Esophagus muscularis mucosa (tissue), 4 donors: ENCODE results near the gene C1GALT1. TPM values are rescaled to one million over a fixed set of nuclear protein-coding genes. Genes with fewer than 3 reads are reported as not detected.

Experiments used
- DNase-seq: peaks from one replicate; pipeline ENCODE4 v3.0.0-alpha.2; 2017; ENCODE audit errors: extremely low spot score
- H3K27ac ChIP-seq, 4 donors: fragments of 200-600 bp; sonication (generic); replicated peaks in 1 of 4; 1 replicate in 3 of 4; 2 replicates in 1 of 4; pipeline ENCODE4 v1.5.1; 2016 to 2019; ENCODE audit warnings: mild to moderate bottlenecking in 1 of 4
- H3K27me3 ChIP-seq, 4 donors: fragments of 200-600 bp; sonication (generic); one replicate each; pipeline versions ENCODE4 v1.5.1 to v1.6.0; 2016 to 2019
- H3K36me3 ChIP-seq, 4 donors: fragments of 200-600 bp; sonication (generic); one replicate each; pipeline ENCODE4 v1.5.1; 2016 to 2019
- H3K4me1 ChIP-seq, 4 donors: fragments of 200-600 bp; sonication (generic); one replicate each; pipeline ENCODE4 v1.5.1; 2016 to 2019
- H3K4me3 ChIP-seq, 4 donors: fragments of 200-600 bp; sonication (generic); 1 replicate in 2 of 4; 2 replicates in 2 of 4; pipeline ENCODE4 v1.5.1; 2016 to 2019; ENCODE audit warnings: mild to moderate bottlenecking in 4 of 4, moderate library complexity in 1 of 4
- H3K9me3 ChIP-seq, 4 donors: fragments of 200-600 bp; sonication (generic); 1 replicate in 3 of 4; 2 replicates in 1 of 4; pipeline ENCODE4 v1.5.1; 2016 to 2019
- EP300 ChIP-seq: sonication (generic); formaldehyde crosslinking; IDR thresholded peaks from one replicate; pipeline ENCODE4 v1.6.1; 2017; ENCODE audit warnings: antibody characterized with exemption
- POLR2A ChIP-seq: fragments of 450-650 bp; IDR thresholded peaks from one replicate; pipeline ENCODE4 v1.6.1; 2017; ENCODE audit warnings: antibody characterized with exemption, moderate library complexity, mild to moderate bottlenecking, low read depth
- POLR2AphosphoS5 ChIP-seq, 2 donors: sonication (generic); formaldehyde crosslinking; IDR thresholded peaks; one replicate each; pipeline ENCODE4 v1.6.1; 2017; ENCODE audit warnings: antibody characterized with exemption in 2 of 2
- WGBS: methylation state at CpG from one replicate; pipeline ENCODE4 v1.1.5; 2018; 5-methylcytosine and 5-hydroxymethylcytosine counted together
- intact Hi-C: fragments of 100-400 bp; cut with DNase I; formaldehyde crosslinking; loops from one replicate; pipeline ENCODE4 v1.15.1; 2023
- total RNA-seq, 4 donors: library from RNA; depleted of rRNA; stranded (reverse); fragments of >200 nt; gene quantifications; one replicate each; pipeline versions ENCODE4 v1.1.0 to v1.2.1, GENCODE V29; 2016
- TF ChIP-seq, protein P1 (sequence below), 3 experiments: fragments of 200-600 bp in 2 of 3; fragments of 450-650 bp in 1 of 3; sonication (generic) in 2 of 3; IDR thresholded peaks; one replicate each; pipeline ENCODE4 v1.5.1; 2017 to 2019; ENCODE audit warnings: antibody characterized with exemption in 3 of 3, mild to moderate bottlenecking in 2 of 3, moderate library complexity in 1 of 3

Gene C1GALT1
- total RNA-seq, 4 donors from 2014 or later: 6.7 to 13.8 (median 11.4) TPM

DNA sequence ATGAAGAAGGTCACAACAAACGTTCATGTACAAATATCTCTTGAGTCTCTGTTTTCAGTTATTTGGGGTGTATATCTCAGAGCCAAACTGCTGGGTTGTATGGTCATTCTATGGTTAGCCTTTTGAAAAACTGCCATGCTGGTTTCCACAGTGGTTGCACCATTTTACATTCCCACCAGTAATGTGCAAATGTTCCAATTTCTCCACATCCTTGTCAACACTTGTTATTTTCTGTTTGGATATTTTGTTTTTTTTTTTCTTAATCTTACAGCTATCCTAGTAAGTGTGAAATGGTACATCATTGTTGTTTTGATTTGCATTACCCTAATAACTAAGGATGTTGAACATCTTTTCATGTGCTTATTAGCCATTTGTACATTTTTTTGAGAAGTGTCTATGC, 13.0 kb upstream of the C1GALT1 start:
- no peak overlapping the region for H3K27ac ChIP-seq
- no peaks in the 10 kb centered on the region for H3K27me3 ChIP-seq
- no peak for DNase-seq
- 83% methylated on average over 1 of the region's 1 CpG for WGBS
- intact Hi-C loops: no loop called here
- no peaks in the 10 kb centered on the region for H3K36me3 ChIP-seq
- TF ChIP-seq, protein P1, sequence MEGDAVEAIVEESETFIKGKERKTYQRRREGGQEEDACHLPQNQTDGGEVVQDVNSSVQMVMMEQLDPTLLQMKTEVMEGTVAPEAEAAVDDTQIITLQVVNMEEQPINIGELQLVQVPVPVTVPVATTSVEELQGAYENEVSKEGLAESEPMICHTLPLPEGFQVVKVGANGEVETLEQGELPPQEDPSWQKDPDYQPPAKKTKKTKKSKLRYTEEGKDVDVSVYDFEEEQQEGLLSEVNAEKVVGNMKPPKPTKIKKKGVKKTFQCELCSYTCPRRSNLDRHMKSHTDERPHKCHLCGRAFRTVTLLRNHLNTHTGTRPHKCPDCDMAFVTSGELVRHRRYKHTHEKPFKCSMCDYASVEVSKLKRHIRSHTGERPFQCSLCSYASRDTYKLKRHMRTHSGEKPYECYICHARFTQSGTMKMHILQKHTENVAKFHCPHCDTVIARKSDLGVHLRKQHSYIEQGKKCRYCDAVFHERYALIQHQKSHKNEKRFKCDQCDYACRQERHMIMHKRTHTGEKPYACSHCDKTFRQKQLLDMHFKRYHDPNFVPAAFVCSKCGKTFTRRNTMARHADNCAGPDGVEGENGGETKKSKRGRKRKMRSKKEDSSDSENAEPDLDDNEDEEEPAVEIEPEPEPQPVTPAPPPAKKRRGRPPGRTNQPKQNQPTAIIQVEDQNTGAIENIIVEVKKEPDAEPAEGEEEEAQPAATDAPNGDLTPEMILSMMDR (IDR thresholded peaks at IDR 0.05): no peak
- TF ChIP-seq EP300 (no peak), POLR2AphosphoS5 (IDR thresholded peaks at IDR 0.05) (no peak), POLR2A (no peak)
- no peaks in the 10 kb centered on the region for H3K4me1 ChIP-seq
- no peak overlapping the region for H3K4me3 ChIP-seq
- H3K9me3 ChIP-seq: peaks cover 0 to 5% (median 0%) of the 10 kb centered on the region in 4 donors

GRCh38 chr7:7173956-7174632, 8.2 kb upstream of the C1GALT1 start:
- WGBS: 84% methylated on average over 6 of the region's 6 CpGs

GRCh38 chr7:7175075-7175695, 7.2 kb upstream of the C1GALT1 start:
- no peak for DNase-seq
- no peaks in the 10 kb centered on the region for H3K27me3 ChIP-seq
- no peaks in the 10 kb centered on the region for H3K4me1 ChIP-seq
- H3K27ac ChIP-seq: no peak overlapping the region
- TF ChIP-seq POLR2A: no peak
- peaks cover 0 to 5% (median 0%) of the 10 kb centered on the region in 4 donors for H3K9me3 ChIP-seq
- no peaks in the 10 kb centered on the region for H3K36me3 ChIP-seq
- intact Hi-C loops: no loop called here
- 63% methylated on average over 2 of the region's 2 CpGs for WGBS
- no peak overlapping the region for H3K4me3 ChIP-seq

More at GRCh38 chr7:7173956-7174632, 8.2 kb upstream of the C1GALT1 start:
- peaks cover 0 to 5% (median 0%) of the 10 kb centered on the region in 4 donors for H3K9me3 ChIP-seq
- H3K4me1 ChIP-seq: no peaks in the 10 kb centered on the region
- no peak overlapping the region for H3K4me3 ChIP-seq
- H3K27me3 ChIP-seq: no peaks in the 10 kb centered on the region
- intact Hi-C loops: no loop called here
- TF ChIP-seq POLR2AphosphoS5 (IDR thresholded peaks at IDR 0.05) (no peak), POLR2A (no peak), EP300 (no peak)
- TF ChIP-seq, protein P1 (IDR thresholded peaks at IDR 0.05): no peak
- DNase-seq: no peak
- H3K27ac ChIP-seq: no peak overlapping the region
- no peaks in the 10 kb centered on the region for H3K36me3 ChIP-seq

GRCh38 chr7:7176406-7177043, 5.8 kb upstream of the C1GALT1 start:
- TF ChIP-seq POLR2A: no peak
- no peak for TF ChIP-seq EP300
- TF ChIP-seq, protein P1 (IDR thresholded peaks at IDR 0.05): no peak
- TF ChIP-seq POLR2AphosphoS5 (IDR thresholded peaks at IDR 0.05): no peak

GRCh38 chr7:7177044-7177517, 5.3 kb upstream of the C1GALT1 start:
- WGBS: 93% methylated on average over 1 of the region's 1 CpG
- Histone ChIP-seq H3K4me3 (no peak overlapping the region), H3K27ac (no peak overlapping the region), H3K27me3 (no peaks in the 10 kb centered on the region), H3K36me3 (no peaks in the 10 kb centered on the region), H3K4me1 (peaks cover 0 to 9% (median 7%) of the 10 kb centered on the region in 4 donors), H3K9me3 (peaks cover 0 to 2% (median 0%) of the 10 kb centered on the region in 4 donors)
- DNase-seq: no peak
- TF ChIP-seq POLR2AphosphoS5 (IDR thresholded peaks at IDR 0.05) (no peak), EP300 (no peak), POLR2A (no peak)
- TF ChIP-seq, protein P1 (IDR thresholded peaks at IDR 0.05): no peak
- intact Hi-C loops: no loop called here

More at GRCh38 chr7:7176406-7177043, 5.8 kb upstream of the C1GALT1 start:
- no peak for DNase-seq
- Histone ChIP-seq H3K4me1 (peaks cover 0 to 8% (median 6%) of the 10 kb centered on the region in 4 donors), H3K36me3 (no peaks in the 10 kb centered on the region), H3K4me3 (no peak overlapping the region), H3K27me3 (no peaks in the 10 kb centered on the region), H3K9me3 (peaks cover 0 to 5% (median 0%) of the 10 kb centered on the region in 4 donors), H3K27ac (no peak overlapping the region)
- intact Hi-C loops: no loop called here
- WGBS: 26% methylated on average over 4 of the region's 4 CpGs
